GM20431 (cell line): ENCODE measurements around the gene RTN4RL2.

Experiments used
- in situ Hi-C: fragments of 300-500 bp; cut with MseI, MboI; formaldehyde crosslinking; loops from one replicate; pipeline ENCODE4 v1.15.0; 2020; ENCODE audit warnings: low sequenced_read_pairs; ENCODE audit not compliant: unreplicated experiment

Gene RTN4RL2

DNA sequence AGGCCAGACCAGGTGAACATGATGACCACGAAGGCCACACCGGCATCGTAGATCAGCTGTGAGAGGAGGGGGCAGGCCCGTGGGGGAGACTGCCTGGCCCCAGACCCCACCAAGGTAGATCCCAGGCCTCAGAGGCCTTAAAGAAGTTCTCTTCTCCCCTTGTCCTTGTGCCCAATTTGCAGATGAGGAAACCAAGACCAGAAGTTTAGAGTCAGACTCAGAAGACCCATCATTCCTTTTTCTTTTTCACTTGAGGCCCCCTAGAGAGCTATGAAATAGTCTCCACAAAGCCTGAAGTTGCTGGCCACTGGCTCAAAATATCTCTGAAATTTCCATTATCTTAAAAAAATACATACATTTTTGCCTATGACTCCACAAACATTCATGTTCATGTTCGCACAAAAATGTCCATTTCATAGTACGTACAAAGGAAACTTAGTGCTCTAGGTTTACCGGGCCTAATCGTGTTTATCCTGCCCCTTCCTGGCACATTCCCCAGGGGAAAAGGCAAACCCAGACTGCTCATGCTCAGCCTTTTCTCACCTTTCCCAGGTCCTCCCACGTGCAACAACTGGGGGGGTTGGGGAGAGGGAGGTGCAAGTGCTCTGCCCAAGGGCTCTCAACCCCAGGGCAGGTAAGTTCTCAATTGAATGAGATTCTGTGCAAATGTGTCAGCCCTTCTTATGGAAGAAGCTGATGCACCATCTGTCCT lies 35.9 kb downstream of the RTN4RL2 start:
- in situ Hi-C loops = no loop called here

- in situ Hi-C loops = no loop called here
Observed at GRCh38 chr11:57497303-57498247, 37.2 kb downstream of the RTN4RL2 start.

DNA sequence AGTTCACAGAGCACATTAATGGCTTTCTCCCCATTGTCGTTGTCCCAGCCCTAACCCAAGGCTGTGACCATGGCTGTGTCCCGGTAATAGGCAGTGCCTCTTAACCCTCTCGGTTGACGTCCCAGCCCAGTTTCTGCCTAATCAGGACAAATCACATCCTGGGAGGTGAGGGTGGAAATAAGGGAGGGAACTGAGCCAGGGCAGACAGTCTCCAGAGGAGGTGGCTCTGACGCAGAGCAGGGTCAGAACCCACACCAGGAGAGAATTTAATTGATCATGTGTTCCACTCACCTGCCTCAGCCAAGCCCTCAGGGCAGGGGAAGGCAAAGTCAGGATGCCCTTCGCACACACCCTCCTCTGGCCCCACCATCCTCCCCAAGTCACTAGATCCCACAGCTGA lies 38.2 kb downstream of the RTN4RL2 start:
- in situ Hi-C loops = no loop called here

DNA sequence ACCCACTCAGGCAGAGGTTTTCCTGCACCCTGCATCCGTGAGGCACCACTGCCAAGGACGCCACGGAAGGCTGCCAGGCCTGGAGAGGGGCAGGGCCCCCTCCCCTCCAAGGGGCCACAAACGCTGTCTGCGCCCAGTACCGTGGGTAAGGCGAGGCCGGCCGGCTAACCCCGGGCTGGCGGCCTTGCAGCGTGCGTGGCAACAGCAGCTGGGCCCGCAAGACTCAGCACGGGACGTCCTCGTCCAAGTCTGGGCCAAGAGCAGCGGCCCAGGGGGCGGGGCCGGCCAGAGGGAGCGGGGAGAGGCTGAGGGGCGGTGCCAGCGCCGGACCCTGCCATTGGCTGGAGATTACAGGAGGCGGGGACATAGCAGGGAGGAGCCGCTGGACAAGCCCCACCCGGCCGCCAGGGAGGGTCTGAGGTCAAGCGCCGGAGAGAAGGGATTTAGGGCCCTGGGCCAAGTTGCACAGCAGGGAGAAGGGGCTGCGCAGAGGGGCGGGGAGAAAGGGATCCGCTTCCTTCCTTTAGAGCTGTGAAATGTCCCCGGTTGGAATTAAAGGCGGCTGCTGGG lies 39.2 kb downstream of the RTN4RL2 start:
- in situ Hi-C loops = no loop called here

GRCh38 chr11:57499983-57500461 lies 39.7 kb downstream of the RTN4RL2 start:
- in situ Hi-C loops = no loop called here

DNA sequence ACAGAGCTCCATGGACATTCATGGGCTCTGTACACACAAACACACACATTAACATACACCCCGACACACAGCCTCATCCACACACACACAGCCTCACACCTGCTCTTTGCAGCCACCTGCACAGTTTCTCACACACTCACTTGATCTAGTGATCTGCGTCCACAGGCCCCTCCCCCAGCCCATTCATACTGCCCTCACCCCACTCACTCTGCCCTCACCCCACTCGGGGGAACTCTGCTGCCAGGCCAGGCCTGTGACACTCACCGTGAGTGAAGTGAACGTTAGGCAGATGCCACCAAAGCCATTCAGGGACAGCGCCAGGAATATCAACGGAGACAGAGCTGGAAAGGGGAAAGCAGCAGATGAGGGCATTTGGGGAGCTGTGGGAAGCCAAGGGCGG lies 40.2 kb downstream of the RTN4RL2 start:
- in situ Hi-C loops = no loop called here

DNA sequence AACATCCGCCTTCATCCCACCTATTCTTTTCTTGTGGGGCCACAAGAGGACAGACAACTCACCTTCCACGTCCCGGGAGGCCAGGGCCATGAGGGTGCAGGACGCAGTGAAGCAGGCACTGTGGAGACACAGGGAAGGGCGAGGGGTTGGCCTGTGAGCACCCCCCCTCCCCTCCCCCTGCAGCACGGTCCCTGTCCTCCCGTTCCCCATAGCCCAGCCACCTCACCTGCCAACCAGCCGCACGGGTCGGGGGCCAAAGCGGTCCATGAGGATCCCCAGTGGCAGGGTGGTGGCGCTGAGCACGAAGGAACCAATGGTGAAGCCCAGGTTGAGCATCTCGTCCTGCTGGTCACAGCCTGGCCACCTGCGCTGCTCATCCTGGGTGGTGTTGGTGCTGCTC lies 40.6 kb downstream of the RTN4RL2 start:
- in situ Hi-C loops = no loop called here

GRCh38 chr11:57501953-57502352 lies 41.6 kb downstream of the RTN4RL2 start:
- in situ Hi-C loops = no loop called here

GRCh38 chr11:57502376-57502775 lies 42.0 kb downstream of the RTN4RL2 start:
- in situ Hi-C loops = no loop called here

DNA sequence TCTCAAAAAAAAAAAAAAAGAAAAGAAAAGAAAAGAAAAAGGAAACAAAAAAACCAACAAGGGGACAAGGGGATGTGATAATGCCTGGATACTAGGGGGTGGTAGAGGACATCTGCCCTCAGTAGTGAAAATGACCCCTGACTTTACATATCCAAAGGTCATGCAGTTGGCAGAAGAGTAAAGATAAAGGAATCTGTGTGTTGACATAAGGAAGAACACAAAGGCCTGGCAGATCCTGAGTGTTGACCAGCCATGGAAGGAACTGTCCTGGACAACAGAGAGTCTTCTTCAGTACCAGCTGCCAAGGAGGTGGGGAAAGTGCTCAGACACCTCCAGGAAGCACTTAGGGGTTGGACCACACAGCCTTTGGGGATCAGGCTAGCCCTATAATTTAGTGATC lies 42.5 kb downstream of the RTN4RL2 start:
- in situ Hi-C loops = no loop called here

DNA sequence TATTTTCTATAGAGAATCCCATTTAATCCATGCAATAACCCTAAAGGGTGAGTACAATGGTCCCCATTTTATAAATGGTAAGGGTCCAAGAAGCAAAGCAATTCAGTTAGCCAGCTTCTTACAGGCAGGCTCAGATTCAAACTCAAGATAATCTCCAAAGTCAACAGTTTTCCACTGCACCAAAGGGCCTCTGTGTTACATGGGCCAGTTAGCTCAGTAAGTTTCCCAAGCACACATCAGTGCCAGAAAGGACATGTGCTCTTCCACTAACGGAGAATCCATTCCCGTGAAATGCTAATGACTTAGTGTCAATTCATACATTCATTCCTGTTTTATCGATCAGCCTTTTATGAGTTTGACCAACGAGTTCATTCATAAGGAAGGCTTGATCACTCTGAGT lies 44.2 kb downstream of the RTN4RL2 start:
- in situ Hi-C loops = no loop called here

DNA sequence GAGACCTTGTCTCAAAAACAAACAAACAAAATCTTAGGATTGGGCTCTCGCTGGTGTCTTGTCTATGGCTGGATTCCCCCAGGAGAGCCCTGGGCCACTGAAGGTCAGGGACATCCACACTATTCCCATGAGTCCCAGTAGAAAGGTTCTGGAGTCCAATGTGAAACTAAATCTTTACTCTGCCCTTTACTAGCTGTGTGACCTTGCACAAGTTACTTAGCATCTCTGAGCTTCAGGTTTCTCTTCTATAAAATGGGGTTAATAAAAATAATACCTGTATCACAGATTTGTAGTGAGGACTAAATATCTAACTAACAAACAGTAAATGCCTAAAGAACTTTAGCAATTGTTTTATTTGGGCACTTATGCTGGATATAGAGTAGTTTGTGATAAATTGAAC lies 46.2 kb downstream of the RTN4RL2 start:
- in situ Hi-C loops = no loop called here

DNA sequence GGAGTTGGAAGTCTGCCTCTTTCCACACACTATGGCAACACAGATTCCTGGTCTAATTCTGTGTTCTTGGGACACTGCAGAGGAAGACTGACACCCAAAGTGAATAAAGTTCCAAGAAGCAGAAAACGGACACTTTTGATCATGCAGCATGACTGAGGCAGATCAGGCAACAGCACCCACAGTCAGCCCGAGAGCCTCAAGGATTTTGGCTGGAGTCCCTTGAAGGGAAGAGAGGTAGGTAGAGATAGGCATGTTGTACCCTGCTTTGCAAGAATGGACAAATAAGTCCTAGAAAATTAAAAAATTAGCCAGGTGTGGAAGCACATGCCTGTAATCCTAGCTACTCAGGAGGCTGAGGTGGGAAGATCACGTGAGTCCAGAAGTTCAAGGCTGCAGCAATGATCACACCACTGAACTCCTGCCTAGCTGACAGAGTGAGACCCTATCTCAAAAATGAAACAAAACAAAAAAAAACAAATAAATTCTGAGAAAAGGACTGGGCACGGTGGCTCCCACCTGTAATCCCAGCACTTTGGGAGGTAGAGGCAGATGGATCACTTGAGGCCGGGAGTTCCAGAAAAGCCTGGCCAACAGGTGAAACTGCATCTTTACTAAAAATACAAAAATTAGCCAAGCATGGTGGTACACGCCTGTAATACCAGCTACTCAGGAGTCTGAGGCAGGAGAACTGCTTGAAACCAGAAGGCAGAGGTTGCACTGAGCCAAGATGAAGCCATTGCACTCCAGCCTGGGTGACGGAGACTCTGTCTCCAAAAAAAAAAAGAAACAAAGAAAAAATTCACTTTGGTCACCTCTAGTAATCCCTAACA lies 48.2 kb downstream of the RTN4RL2 start:
- in situ Hi-C loops = no loop called here

GRCh38 chr11:57511741-57512430 lies 51.6 kb downstream of the RTN4RL2 start:
- in situ Hi-C loops = no loop called here

DNA sequence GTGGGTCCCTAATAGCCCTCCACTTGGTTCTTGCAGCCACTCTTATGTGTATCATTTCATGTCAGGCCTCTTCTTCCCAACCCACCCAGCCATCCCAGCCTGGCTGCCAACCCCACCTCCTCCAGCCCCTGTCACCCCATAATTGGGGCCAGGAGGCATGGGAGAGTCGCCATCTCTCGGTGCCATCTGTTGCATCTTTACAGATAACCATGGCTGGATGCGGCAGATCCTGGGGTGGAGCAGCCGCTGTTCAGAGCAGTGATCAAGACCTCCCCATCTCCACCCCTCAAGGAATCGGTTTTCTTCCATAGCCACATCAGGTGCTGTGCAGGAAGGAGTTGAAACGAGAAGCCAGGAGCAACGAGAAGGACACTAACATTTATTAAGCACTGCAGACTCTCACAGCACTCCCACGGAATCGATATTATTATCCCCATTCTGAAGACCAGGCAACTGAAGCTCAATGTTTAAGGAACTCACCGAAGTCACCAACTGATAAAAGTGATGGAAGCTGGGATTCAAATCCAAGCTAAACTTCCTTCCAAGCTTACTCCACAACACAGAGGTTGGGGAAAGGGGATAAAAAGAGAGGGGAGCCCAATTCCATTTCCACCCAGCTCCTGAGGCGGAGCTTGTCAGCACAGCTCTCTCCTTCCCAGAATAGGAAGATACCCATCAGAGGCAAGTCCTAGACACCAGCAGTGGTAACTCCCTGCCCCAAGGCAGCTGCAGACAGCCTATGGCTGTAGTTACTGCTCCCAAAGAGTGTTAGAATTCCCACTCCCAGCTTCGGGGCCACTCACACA lies 52.5 kb downstream of the RTN4RL2 start:
- in situ Hi-C loops = no loop called here

GRCh38 chr11:57513452-57513795 lies 53.1 kb downstream of the RTN4RL2 start:
- in situ Hi-C loops = no loop called here

DNA sequence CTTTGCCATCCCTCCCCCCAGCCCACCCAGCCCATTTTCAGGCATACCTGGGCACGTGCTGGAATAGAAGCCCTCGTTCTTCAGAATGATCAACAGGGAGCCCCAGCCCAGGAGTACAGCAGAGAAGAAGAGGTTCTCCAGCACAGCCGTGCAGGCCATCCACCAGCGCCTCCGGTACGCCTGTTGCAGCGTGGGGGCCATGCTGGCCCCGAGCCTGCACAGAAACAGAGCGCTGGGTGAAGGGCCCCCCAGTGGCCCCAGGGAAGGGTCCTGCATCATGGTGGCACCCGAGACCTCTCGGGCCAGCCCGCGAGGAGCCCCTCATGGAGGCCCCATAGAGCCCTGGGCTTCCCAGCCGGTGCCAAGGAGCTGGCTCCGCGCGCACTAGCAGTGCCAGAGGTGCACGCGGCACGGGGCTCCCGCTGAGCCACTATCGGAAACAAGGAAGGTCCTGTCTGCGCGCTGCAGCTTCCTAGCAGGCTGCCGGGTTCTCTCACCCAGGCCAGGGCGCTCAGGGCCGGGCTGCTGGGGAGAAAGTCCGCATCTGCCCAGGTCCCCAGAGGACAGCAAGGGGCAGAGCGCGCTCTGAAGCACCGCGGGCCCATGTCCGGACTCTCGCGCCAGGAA lies 53.7 kb downstream of the RTN4RL2 start:
- in situ Hi-C loops = no loop called here

- in situ Hi-C loops = no loop called here
Observed at GRCh38 chr11:57514538-57515331, 54.4 kb downstream of the RTN4RL2 start.
